NCI-H82 (cell line): Measurements from ENCODE around the gene SSBP4.

ENCODE experiments used
- DNase-seq: peaks from one replicate; lab custom pipeline; 2025; lab: John Stamatoyannopoulos, UW

Gene SSBP4

GRCh38 chr19:18421371-18421959 is 2.3 kb downstream of the SSBP4 start:
- peak; percentile 65 for DNase-seq

- no peak for DNase-seq
Observed at GRCh38 chr19:18422530-18423191, 3.5 kb downstream of the SSBP4 start.

- no peak for DNase-seq
Observed at GRCh38 chr19:18423258-18424020, 4.2 kb downstream of the SSBP4 start.

- DNase-seq, result no peak
Observed at GRCh38 chr19:18424122-18424889, 5.1 kb downstream of the SSBP4 start.

- DNase-seq, result no peak
Observed at GRCh38 chr19:18424890-18425514, 5.8 kb downstream of the SSBP4 start.

- DNase-seq, result no peak
Observed at GRCh38 chr19:18425515-18426415, 6.6 kb downstream of the SSBP4 start.

GRCh38 chr19:18426416-18426767 is 7.2 kb downstream of the SSBP4 start:
- DNase-seq, result no peak

- no peak for DNase-seq
Observed at GRCh38 chr19:18427080-18427742, 8.0 kb downstream of the SSBP4 start.

- DNase-seq, result no peak
Observed at GRCh38 chr19:18427743-18428113, 8.5 kb downstream of the SSBP4 start.

- DNase-seq, result peak; percentile 93
Observed at GRCh38 chr19:18428173-18428786, 9.1 kb downstream of the SSBP4 start.

GRCh38 chr19:18428787-18429674 is 9.8 kb downstream of the SSBP4 start:
- DNase-seq, result peak; percentile 98

- DNase-seq, result no peak
Observed at GRCh38 chr19:18429717-18430416, 10.7 kb downstream of the SSBP4 start.

- no peak for DNase-seq
Observed at GRCh38 chr19:18430417-18431144, 11.4 kb downstream of the SSBP4 start.

GRCh38 chr19:18431351-18432197 is 12.4 kb downstream of the SSBP4 start:
- DNase-seq, result no peak

- no peak for DNase-seq
Observed at GRCh38 chr19:18432275-18433014, 13.2 kb downstream of the SSBP4 start.
